HG02852 (cell line): Measurements from ENCODE around the gene TUBA3D.
"Not testable (repeated sequence)": the region's sequence is repeated elsewhere in the genome, so short reads cannot be mapped to it uniquely, and the experiment has no call there.

Source experiments
- ATAC-seq: cut with Tn5 transposase; IDR thresholded peaks from one replicate; pipeline ENCODE4 v1.9.1; 2021; ENCODE audit warnings: mild to moderate bottlenecking, moderate library complexity; ENCODE audit not compliant: unreplicated experiment

TUBA3D gene

GRCh38 chr2:131475831-131476230 is at the start of gene TUBA3D:
TUBA3D (plus strand) TSS chr2:131476119; CDS start chr2:131476200, 81 bp downstream.
- ATAC-seq: no peak

- ATAC-seq: peak; percentile 78
Observed at GRCh38 chr2:131426727-131427126, 49.2 kb upstream of the TUBA3D start.

- no peak for ATAC-seq
Observed at GRCh38 chr2:131431336-131431735, 44.6 kb upstream of the TUBA3D start.

GRCh38 chr2:131440742-131441468 is 35.0 kb upstream of the TUBA3D start:
- ATAC-seq: peak; percentile 91

- ATAC-seq: not testable (repeated sequence)
Observed at GRCh38 chr2:131444736-131445514, 31.0 kb upstream of the TUBA3D start.

- not testable (repeated sequence) for ATAC-seq
Observed at GRCh38 chr2:131445515-131445797, 30.5 kb upstream of the TUBA3D start.

GRCh38 chr2:131445896-131446295 is 30.0 kb upstream of the TUBA3D start:
- ATAC-seq: no peak

- ATAC-seq: not testable (repeated sequence)
Observed at GRCh38 chr2:131447981-131448380, 27.9 kb upstream of the TUBA3D start.

GRCh38 chr2:131451265-131451949 is 24.5 kb upstream of the TUBA3D start:
- peak; percentile 94 for ATAC-seq

- ATAC-seq: not testable (repeated sequence)
Observed at GRCh38 chr2:131454914-131455313, 21.0 kb upstream of the TUBA3D start.

GRCh38 chr2:131467722-131468121 is 8.2 kb upstream of the TUBA3D start:
- ATAC-seq: not testable (repeated sequence)

- ATAC-seq: not testable (repeated sequence)
Observed at GRCh38 chr2:131470944-131471343, 5.0 kb upstream of the TUBA3D start.

- ATAC-seq: not testable (repeated sequence)
Observed at GRCh38 chr2:131471624-131472023, 4.3 kb upstream of the TUBA3D start.

- not testable (repeated sequence) for ATAC-seq
Observed at GRCh38 chr2:131473266-131473665, 2.7 kb upstream of the TUBA3D start.

- not testable (repeated sequence) for ATAC-seq
Observed at GRCh38 chr2:131476363-131476762, 444 bp downstream of the TUBA3D start.

GRCh38 chr2:131477227-131477626 is 1.3 kb downstream of the TUBA3D start:
- not testable (repeated sequence) for ATAC-seq

- ATAC-seq: not testable (repeated sequence)
Observed at GRCh38 chr2:131478074-131478849, 2.3 kb downstream of the TUBA3D start.

- not testable (repeated sequence) for ATAC-seq
Observed at GRCh38 chr2:131478850-131479461, 3.0 kb downstream of the TUBA3D start.

GRCh38 chr2:131480351-131480750 is 4.4 kb downstream of the TUBA3D start:
- ATAC-seq: not testable (repeated sequence)

GRCh38 chr2:131482506-131483155 is 6.7 kb downstream of the TUBA3D start:
- not testable (repeated sequence) for ATAC-seq
